A549 (cell line): ENCODE measurements around the gene PPM1H.

Experiments used
- CEBPB ChIP-seq, 2 experiments: fragments of >200 bp in 1 of 2; sonication (Bioruptor Twin) in 1 of 2; formaldehyde crosslinking in 1 of 2; IDR thresholded peaks; 2 replicates each; pipeline ENCODE4 v1.6.1; 2012 to 2016
- CHD4 ChIP-seq: fragments of 200-600 bp; sonication (generic); IDR thresholded peaks from 2 replicates; pipeline ENCODE4 v1.6.1; 2016; ENCODE audit warnings: antibody characterized with exemption, mild to moderate bottlenecking, borderline replicate concordance
- CTCF ChIP-seq: fragments of >200 bp; sonication (Bioruptor Twin); formaldehyde crosslinking; IDR thresholded peaks from 3 replicates; pipeline ENCODE4 v1.5.1; 2016
- MAX ChIP-seq: IDR thresholded peaks from 2 replicates; pipeline ENCODE4 v1.6.1; 2012
- NFE2L2 ChIP-seq: fragments of 150-350 bp; conservative IDR thresholded peaks from 2 replicates; pipeline ENCODE4 v1.6.1; 2014; ENCODE audit warnings: low read length
- NPAS2 ChIP-seq: fragments of 250-450 bp; sonication (Bioruptor Pico); IDR thresholded peaks from 2 replicates; pipeline ENCODE4 v1.8.0; 2022; ENCODE audit warnings: mild to moderate bottlenecking, moderate library complexity, borderline replicate concordance
- POLR2A ChIP-seq: IDR thresholded peaks from 2 replicates; pipeline ENCODE4 v1.6.1; 2012; ENCODE audit warnings: mild to moderate bottlenecking, low read length
- RAD21 ChIP-seq, 2 experiments: fragments of >200 bp in 1 of 2; sonication (Bioruptor Twin) in 1 of 2; formaldehyde crosslinking in 1 of 2; IDR thresholded peaks in 1 of 2; conservative IDR thresholded peaks in 1 of 2; 2 replicates in 1 of 2; 3 replicates in 1 of 2; pipeline ENCODE4 v1.6.1; 2012 to 2018; ENCODE audit warnings: inconsistent platforms in 1 of 2
- RFX5 ChIP-seq: fragments of 450-650 bp; IDR thresholded peaks from 2 replicates; pipeline ENCODE4 v1.7.1; 2014; ENCODE audit warnings: antibody characterized with exemption, mild to moderate bottlenecking, moderate library complexity
- TF ChIP-seq, protein P1 (sequence below): IDR thresholded peaks from 2 replicates; pipeline ENCODE4 v1.6.1; 2012

- TF ChIP-seq CEBPB (IDR thresholded peaks at IDR 0.05), result no peak
- TF ChIP-seq CTCF, result no peak
- no peak for TF ChIP-seq POLR2A
- TF ChIP-seq RFX5, result no peak
- TF ChIP-seq NFE2L2, result no peak
- TF ChIP-seq CHD4, result no peak
- TF ChIP-seq NPAS2, result no peak
- TF ChIP-seq RAD21 (conservative IDR thresholded peaks at IDR 0.05 in 1 of 2, IDR thresholded peaks at IDR 0.05 in 1 of 2), result no peak
- TF ChIP-seq, protein P1, sequence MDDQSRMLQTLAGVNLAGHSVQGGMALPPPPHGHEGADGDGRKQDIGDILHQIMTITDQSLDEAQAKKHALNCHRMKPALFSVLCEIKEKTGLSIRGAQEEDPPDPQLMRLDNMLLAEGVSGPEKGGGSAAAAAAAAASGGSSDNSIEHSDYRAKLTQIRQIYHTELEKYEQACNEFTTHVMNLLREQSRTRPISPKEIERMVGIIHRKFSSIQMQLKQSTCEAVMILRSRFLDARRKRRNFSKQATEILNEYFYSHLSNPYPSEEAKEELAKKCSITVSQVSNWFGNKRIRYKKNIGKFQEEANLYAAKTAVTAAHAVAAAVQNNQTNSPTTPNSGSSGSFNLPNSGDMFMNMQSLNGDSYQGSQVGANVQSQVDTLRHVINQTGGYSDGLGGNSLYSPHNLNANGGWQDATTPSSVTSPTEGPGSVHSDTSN, result no peak
- TF ChIP-seq MAX, result no peak
Observed at GRCh38 chr12:62651138-62651537, 283.8 kb downstream of the PPM1H start.
